Lower lobe of right lung (tissue), 2 donors: ENCODE measurements around the gene C9orf152. TPM values are rescaled to one million over a fixed set of nuclear protein-coding genes. Genes with fewer than 3 reads are reported as not detected.

ENCODE experiments used
- ATAC-seq, 2 donors: fragments of 200-7000 bp; cut with Tn5 transposase; one replicate each; pipeline ENCODE4 v1.9.1; 2020 to 2022; ENCODE audit warnings: mild to moderate bottlenecking in 2 of 2, moderate library complexity in 2 of 2
- DNase-seq: peaks from one replicate; pipeline ENCODE4 v3.0.0-alpha.2; 2020
- H3K27ac ChIP-seq: fragments of 200-600 bp; one replicate; pipeline ENCODE4 v1.8.0; 2022
- H3K27me3 ChIP-seq: fragments of 200-600 bp; one replicate; pipeline ENCODE4 v1.8.0; 2022; ENCODE audit warnings: low read depth
- H3K36me3 ChIP-seq: fragments of 200-600 bp; one replicate; pipeline ENCODE4 v1.8.0; 2022; ENCODE audit warnings: mild to moderate bottlenecking
- H3K4me1 ChIP-seq: fragments of 200-600 bp; one replicate; pipeline ENCODE4 v1.8.0; 2022
- H3K4me3 ChIP-seq: fragments of 200-600 bp; one replicate; pipeline ENCODE4 v1.8.0; 2022; ENCODE audit warnings: mild to moderate bottlenecking
- H3K9me3 ChIP-seq: fragments of 200-600 bp; one replicate; pipeline ENCODE4 v1.8.0; 2022
- intact Hi-C: fragments of 100-400 bp; cut with DNase I; formaldehyde crosslinking; loops from one replicate; pipeline ENCODE4 v1.11.0; 2022
- total RNA-seq: library from RNA; stranded (reverse); fragmentation: NEBNext Ultra II Directional; extraction: Animal tissue kit (Norgen Biotek cat#: 25700); gene quantifications from one replicate; pipeline ENCODE4 v1.2.1, GENCODE V29; 2021
- TF ChIP-seq, protein P1 (sequence below): fragments of 200-600 bp; IDR thresholded peaks from one replicate; pipeline ENCODE4 v1.8.0; 2022; ENCODE audit warnings: antibody characterized with exemption, mild to moderate bottlenecking
- donor health status: DM: no; HTN: yes; CAD: no; lungs with severe emphysema.

The C9orf152 gene
- total RNA-seq, 1 donor from 2014 or later: 26.1 TPM

GRCh38 chr9:110185806-110186205 lies 22.2 kb downstream of the C9orf152 start:
- intact Hi-C loops: no loop called here
- Histone ChIP-seq H3K9me3 (no peaks in the 10 kb centered on the region), H3K4me1 (peaks cover 36% of the 10 kb centered on the region), H3K27me3 (no peaks in the 10 kb centered on the region), H3K4me3 (no peak overlapping the region), H3K36me3 (no peaks in the 10 kb centered on the region), H3K27ac (no peak overlapping the region)
- DNase-seq (no peak), ATAC-seq (no peak)
- TF ChIP-seq, protein P1, sequence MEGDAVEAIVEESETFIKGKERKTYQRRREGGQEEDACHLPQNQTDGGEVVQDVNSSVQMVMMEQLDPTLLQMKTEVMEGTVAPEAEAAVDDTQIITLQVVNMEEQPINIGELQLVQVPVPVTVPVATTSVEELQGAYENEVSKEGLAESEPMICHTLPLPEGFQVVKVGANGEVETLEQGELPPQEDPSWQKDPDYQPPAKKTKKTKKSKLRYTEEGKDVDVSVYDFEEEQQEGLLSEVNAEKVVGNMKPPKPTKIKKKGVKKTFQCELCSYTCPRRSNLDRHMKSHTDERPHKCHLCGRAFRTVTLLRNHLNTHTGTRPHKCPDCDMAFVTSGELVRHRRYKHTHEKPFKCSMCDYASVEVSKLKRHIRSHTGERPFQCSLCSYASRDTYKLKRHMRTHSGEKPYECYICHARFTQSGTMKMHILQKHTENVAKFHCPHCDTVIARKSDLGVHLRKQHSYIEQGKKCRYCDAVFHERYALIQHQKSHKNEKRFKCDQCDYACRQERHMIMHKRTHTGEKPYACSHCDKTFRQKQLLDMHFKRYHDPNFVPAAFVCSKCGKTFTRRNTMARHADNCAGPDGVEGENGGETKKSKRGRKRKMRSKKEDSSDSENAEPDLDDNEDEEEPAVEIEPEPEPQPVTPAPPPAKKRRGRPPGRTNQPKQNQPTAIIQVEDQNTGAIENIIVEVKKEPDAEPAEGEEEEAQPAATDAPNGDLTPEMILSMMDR: no peak

DNA sequence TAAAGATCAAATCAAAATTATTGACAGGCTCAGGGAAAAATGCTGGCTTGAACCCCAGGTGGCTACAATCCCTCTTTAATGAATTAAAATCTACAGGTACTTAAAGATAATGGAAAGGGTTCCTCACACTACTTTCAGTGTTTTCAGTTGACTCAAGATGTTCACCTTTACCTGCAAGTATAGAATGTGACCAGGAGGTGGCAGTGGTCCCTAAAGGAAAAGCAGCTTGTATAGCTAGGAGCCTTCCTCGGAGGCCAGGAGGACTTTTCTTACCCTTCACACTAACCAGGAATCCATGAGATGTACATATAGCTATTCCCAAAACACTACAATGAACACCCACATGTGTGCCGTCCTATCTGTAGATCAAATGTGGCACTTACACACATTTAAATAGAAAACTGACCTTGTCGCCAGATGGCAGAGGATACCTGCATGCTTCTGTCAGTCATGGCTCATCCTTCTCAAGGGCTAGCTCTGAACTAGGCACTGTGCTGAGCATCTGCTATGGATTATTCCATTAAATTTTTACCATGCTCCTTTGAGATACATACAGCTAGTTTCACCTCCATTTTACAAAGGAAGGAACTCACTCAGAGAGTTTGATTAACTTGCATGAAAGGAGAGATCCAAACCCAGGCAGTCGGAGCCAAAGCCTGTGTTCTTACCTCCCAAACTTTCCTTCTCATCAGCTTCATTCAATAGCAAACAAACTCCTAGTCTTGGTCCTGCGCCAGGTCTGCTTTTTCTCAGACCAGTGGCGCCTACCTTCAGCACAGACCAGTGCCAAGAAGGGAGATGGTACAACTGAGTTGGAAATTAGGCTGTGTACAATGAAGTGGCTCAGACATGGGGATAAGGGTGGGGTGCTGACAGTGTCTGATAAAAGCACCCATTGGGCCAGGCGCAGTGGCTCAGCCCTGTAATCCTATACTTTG lies 24.5 kb downstream of the C9orf152 start:
- no peak overlapping the region for H3K4me3 ChIP-seq
- intact Hi-C loops: loop anchor here (5.0 kb wide), 1 partner anchor 34 kb away; no protein-coding TSS in a partner anchor
- H3K36me3 ChIP-seq: no peaks in the 10 kb centered on the region
- H3K4me1 ChIP-seq: peaks cover 14% of the 10 kb centered on the region
- no peaks in the 10 kb centered on the region for H3K27me3 ChIP-seq
- no peak overlapping the region for H3K27ac ChIP-seq
- TF ChIP-seq, protein P1: peak; percentile 76
- DNase-seq: no peak
- H3K9me3 ChIP-seq: no peaks in the 10 kb centered on the region
- peak; percentile 85 to 88 for ATAC-seq

DNA sequence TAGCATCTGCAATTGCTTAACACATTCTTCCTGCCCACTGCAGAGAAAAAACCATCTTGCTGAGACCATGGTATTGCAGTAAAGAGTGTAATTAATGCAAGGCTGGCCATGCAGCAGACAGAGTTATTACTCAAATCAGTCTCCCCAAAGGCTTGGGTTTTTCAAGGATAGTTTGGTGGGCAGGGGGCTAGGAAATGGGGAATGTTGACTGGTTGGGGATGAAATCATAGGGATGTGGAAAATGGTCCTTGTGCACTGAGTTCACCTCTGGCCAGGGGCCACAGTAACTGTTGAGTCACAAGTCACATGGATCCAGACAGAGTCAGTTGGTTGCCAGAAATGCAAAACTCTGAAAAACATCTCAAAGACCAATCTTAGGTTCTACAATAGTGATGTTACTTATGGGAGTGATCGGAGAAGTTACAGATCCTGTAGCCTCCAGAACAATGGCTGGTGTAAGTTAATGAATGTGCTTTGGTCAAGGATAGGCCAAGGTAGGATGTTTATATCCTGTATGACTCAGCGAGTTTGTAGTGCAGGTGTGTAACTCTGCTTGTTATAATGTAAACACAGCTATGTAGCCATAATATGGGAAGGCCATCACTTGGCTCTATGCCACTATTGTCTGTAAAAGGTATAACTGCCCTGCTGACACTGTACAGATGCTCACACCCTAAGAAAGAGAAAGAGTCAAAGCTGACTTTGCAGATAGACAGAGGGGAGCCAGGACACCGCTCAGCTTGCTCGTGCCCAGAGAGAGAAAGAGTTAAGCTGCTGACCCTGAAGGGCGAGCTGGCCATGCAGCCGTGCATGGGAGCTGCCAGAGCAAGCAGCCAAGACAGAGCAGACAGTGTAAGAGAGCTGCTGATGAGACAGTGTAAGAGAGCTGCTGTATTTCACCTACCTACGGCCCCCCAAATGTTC lies 27.2 kb downstream of the C9orf152 start:
- Histone ChIP-seq H3K4me1 (no peaks in the 10 kb centered on the region), H3K4me3 (no peak overlapping the region), H3K36me3 (no peaks in the 10 kb centered on the region), H3K27me3 (no peaks in the 10 kb centered on the region), H3K27ac (no peak overlapping the region), H3K9me3 (no peaks in the 10 kb centered on the region)
- intact Hi-C loops: loop anchor here (5.0 kb wide), 1 partner anchor 37 kb away; no protein-coding TSS in a partner anchor
- ATAC-seq: no peak
- no peak for DNase-seq
- TF ChIP-seq, protein P1: no peak

DNA sequence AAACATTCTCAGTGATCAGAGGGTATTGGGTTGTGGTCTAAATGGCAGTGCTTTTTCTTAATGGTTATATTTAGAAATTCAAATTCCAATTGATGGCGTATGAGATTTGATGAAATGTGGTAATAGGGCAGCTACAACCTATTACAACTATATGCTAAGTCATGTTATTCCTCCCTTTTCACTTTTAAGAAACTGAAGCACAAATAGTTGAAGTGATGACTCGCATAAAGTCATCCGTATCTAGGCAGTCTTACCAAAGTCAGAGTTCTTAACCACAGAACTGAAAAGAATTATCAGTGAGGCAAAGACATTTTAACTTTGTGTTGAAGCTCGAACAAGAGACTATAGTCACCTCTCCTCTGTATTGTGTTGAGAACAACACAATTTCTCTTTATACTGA lies 28.2 kb downstream of the C9orf152 start:
- intact Hi-C loops: loop anchor here (5.0 kb wide), 1 partner anchor 38 kb away; no protein-coding TSS in a partner anchor
- no peaks in the 10 kb centered on the region for H3K9me3 ChIP-seq
- H3K4me1 ChIP-seq: no peaks in the 10 kb centered on the region
- no peaks in the 10 kb centered on the region for H3K36me3 ChIP-seq
- ATAC-seq (no peak), DNase-seq (no peak)
- no peaks in the 10 kb centered on the region for H3K27me3 ChIP-seq
- no peak overlapping the region for H3K27ac ChIP-seq
- H3K4me3 ChIP-seq: no peak overlapping the region
- TF ChIP-seq, protein P1: no peak

DNA sequence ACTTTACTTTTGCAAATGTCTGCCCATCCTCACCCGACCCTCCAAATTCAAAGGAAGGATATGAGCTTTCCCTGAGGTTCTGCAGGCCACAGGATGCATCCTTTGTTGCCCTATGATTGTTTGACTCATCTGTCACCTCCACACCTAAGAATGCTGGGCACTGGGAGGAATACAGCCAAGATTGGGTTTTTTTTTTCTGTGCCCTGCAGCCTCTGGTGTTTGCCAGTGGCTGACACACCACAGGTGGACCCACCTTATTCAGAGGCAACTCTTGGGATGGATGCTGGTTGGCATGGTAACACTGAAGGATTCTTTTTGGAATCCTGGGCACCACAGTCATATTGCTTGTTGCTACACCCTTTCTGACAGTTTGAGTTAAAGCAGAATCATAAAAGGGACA lies 29.7 kb downstream of the C9orf152 start:
- Histone ChIP-seq H3K9me3 (no peaks in the 10 kb centered on the region), H3K27me3 (no peaks in the 10 kb centered on the region), H3K27ac (no peak overlapping the region), H3K36me3 (no peaks in the 10 kb centered on the region), H3K4me3 (no peak overlapping the region), H3K4me1 (no peaks in the 10 kb centered on the region)
- DNase-seq (no peak), ATAC-seq (no peak)
- TF ChIP-seq, protein P1: no peak
- intact Hi-C loops: no loop called here
